ENCODE data around the gene CRTAC1. TPM values are rescaled to one million over a fixed set of nuclear protein-coding genes. Genes with fewer than 3 reads are reported as not detected.

CRTAC1 gene
- total RNA-seq, 1 donor from 2014 or later = 0.37 TPM

- Mint-ChIP-seq H3K27ac (ENCODE audit: unreplicated experiment) (no peak overlapping the region), H3K4me3 (ENCODE audit: unreplicated experiment) (no peak overlapping the region), H3K27me3 (ENCODE audit: low read depth) (peaks cover 36% of the 10 kb centered on the region), H3K9me3 (ENCODE audit: low read depth) (no peaks in the 10 kb centered on the region), H3K4me1 (ENCODE audit: low read depth) (no peaks in the 10 kb centered on the region), H3K36me3 (ENCODE audit: low read depth) (no peaks in the 10 kb centered on the region)
- no peak for DNase-seq (ENCODE audit: low spot score)
- TF ChIP-seq CTCF (IDR thresholded peaks at IDR 0.05) = no peak
Observed at GRCh38 chr10:98055841-98056516, 25.6 kb upstream of the CRTAC1 start.

- Mint-ChIP-seq H3K4me3 (ENCODE audit: unreplicated experiment) (no peak overlapping the region), H3K4me1 (ENCODE audit: low read depth) (no peaks in the 10 kb centered on the region), H3K9me3 (ENCODE audit: low read depth) (no peaks in the 10 kb centered on the region), H3K27me3 (ENCODE audit: low read depth) (peaks cover 69% of the 10 kb centered on the region), H3K36me3 (ENCODE audit: low read depth) (no peaks in the 10 kb centered on the region), H3K27ac (ENCODE audit: unreplicated experiment) (no peak overlapping the region)
- TF ChIP-seq CTCF (IDR thresholded peaks at IDR 0.05) = no peak
- DNase-seq (ENCODE audit: low spot score) = no peak
Observed at GRCh38 chr10:98047009-98047741, 16.8 kb upstream of the CRTAC1 start.

GRCh38 chr10:98045785-98046389 is 15.5 kb upstream of the CRTAC1 start:
- no peak overlapping the region for H3K4me3 Mint-ChIP-seq (ENCODE audit: unreplicated experiment)
- peaks cover 63% of the 10 kb centered on the region for H3K27me3 Mint-ChIP-seq (ENCODE audit: low read depth)

GRCh38 chr10:98041352-98042043 is 11.1 kb upstream of the CRTAC1 start:
- TF ChIP-seq CTCF (IDR thresholded peaks at IDR 0.05) = peak; percentile 86
- H3K27ac Mint-ChIP-seq (ENCODE audit: unreplicated experiment) = no peak overlapping the region
- no peak overlapping the region for H3K4me3 Mint-ChIP-seq (ENCODE audit: unreplicated experiment)
- no peaks in the 10 kb centered on the region for H3K9me3 Mint-ChIP-seq (ENCODE audit: low read depth)
- no peaks in the 10 kb centered on the region for H3K4me1 Mint-ChIP-seq (ENCODE audit: low read depth)
- H3K27me3 Mint-ChIP-seq (ENCODE audit: low read depth) = peaks cover 77% of the 10 kb centered on the region
- no peaks in the 10 kb centered on the region for H3K36me3 Mint-ChIP-seq (ENCODE audit: low read depth)
- no peak for DNase-seq (ENCODE audit: low spot score)

More at GRCh38 chr10:98045785-98046389, 15.5 kb upstream of the CRTAC1 start:
- no peaks in the 10 kb centered on the region for H3K4me1 Mint-ChIP-seq (ENCODE audit: low read depth)
- no peak for DNase-seq (ENCODE audit: low spot score)
- H3K9me3 Mint-ChIP-seq (ENCODE audit: low read depth) = no peaks in the 10 kb centered on the region
- H3K36me3 Mint-ChIP-seq (ENCODE audit: low read depth) = no peaks in the 10 kb centered on the region
- no peak overlapping the region for H3K27ac Mint-ChIP-seq (ENCODE audit: unreplicated experiment)
- peak; percentile 92 for TF ChIP-seq CTCF (IDR thresholded peaks at IDR 0.05)
